Muscle of arm (tissue), 12 donors: ENCODE results near the gene NADK. TPM values are rescaled to one million over a fixed set of nuclear protein-coding genes. Genes with fewer than 3 reads are reported as not detected.
A peak's percentile ranks its signal among the peaks of the same experiment; 100 is the strongest.

Experiments used
- DNase-seq: peaks from one replicate; pipeline ENCODE4 v3.0.0-alpha.2; 2013
- polyA plus RNA-seq, 12 donors: library from polyadenylated mRNA; unstranded; fragments of 120-200 nt; gene quantifications; one replicate each; pipeline ENCODE4 v1.2.1, GENCODE V29; 2013; ENCODE audit not compliant: insufficient read length in 12 of 12

Gene NADK
- polyA plus RNA-seq, 12 donors, result 22.7 to 55.6 (median 30.3) TPM; not detected in 1

DNA sequence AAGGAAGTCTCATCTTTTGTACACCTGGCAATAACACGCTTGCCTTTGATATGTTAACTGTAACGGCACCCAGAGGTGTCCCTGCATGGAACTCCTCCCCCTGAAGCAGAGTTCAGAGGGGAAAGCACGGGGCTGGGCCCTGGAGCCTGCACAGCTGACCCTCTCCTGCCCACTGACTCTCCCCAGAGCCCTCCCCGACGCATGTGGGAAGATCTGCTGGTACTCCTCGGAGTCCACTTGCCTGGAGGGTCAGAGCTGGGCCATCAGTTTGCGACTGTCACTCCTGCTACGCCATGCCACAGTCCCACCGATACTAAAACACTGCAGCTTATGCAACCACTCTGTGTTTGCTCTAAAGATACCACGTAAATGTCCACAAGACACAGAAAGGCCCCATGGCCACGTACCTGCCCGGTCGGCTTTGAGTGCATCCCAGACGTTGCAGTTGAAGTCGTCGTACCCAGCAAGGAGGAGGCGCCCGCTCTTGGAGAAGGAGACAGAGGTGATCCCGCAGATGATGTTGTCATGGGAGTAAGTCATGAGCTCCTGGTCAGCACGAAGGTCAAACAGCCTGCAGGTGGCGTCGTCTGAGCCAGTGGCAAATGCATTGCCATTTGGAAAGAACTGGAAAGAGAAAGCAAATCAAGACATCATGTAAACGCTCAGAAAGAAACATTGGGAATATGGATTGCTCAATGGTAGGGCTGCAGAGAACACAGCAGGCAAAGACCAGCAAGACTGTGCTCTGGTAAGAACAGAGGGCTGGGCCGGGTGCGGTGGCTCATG lies 10.6 kb upstream of the NADK start:
- no peak for DNase-seq

DNA sequence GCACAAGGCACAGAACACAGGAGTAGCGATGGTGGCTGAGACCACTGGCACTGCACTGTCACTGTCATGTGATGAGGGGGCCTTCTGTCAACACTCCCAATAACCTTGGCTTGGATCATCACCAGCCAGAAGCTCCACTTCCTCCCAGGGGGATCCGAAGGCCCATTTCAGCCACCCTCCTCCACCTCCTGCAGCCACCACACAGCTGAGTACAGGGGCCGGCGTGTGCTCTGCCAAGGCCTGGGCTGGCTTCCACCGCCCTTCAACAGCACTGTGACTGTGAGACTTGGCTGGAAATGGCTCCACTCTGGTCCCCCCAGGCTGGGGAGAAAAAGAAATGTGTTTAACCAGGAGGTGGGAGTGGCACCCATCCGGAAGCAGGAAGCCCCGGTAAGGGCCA lies 9.9 kb upstream of the NADK start:
- DNase-seq, result no peak

DNA sequence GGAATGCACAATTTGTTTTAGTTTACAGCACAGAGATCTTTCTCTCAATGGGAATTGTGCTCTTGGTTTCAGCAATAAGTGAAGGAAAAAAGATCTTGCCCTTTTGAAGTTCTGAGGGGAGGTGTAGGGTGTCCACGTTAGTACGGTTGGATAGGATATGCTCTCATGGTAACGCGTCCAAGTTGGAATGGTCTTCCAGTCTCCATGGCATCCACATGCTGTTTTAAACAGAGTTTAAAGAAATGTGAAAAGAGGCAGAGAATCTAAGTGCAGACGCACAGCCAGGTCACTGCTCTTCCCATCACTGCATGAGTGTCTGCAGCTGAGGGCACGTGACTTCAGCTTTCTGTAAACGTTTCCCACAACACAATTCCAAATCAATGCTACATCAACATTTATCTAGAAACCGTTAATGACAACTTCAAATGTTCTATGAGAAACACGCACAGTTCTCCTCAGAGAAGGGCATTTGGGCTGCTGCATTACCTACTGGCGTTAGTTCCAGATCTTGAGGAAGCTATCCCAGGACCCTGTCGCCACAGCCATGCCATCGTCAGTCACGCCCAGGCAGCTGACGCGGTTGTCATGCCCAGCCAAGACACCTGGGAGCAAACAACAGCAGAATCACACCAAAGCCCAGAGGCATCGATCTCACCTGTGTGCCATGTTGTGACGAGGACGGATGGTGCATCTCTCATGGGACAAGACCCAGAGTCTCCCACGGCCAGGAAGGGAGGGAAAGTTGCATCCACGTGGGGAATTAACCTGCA lies 8.8 kb upstream of the NADK start:
- no peak for DNase-seq

DNA sequence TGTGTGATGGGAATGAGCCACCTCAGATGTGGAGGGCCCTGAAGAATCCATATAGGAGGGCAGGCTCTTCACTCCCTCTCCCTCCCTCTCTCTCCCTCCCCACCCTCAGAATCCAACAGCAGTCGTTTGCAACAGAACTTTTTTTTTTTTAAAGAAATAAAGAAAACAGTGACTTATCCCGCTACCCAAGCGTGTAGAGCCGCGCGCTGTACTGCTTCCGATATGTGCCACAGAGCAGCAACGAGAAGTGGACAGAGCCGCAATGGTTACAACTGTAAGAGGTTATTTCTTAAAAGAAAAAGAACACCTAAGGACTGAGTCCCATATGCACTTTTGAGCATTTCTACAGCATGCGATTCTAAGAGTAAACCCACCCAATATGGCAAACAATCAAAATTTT lies 7.4 kb upstream of the NADK start:
- no peak for DNase-seq

DNA sequence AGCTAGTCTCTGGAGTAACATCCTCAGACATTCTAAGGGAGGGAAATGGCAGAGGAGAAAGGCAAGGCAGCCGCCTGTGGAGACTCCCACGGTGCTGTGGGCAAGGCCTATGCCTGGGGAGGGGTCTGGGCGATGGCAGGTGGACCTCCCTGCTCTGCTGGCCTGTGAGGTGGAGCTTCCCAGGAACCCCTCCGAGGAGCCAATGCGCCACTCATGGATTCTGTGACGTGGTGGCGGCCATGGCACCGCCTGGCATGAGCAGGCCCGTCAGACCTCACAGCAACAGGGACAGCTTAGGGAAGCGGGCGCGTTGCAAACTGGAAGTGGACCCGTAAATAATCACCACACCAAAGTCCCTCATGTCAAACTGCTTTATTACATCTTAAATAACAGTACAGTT lies 6.7 kb upstream of the NADK start:
- no peak for DNase-seq

DNA sequence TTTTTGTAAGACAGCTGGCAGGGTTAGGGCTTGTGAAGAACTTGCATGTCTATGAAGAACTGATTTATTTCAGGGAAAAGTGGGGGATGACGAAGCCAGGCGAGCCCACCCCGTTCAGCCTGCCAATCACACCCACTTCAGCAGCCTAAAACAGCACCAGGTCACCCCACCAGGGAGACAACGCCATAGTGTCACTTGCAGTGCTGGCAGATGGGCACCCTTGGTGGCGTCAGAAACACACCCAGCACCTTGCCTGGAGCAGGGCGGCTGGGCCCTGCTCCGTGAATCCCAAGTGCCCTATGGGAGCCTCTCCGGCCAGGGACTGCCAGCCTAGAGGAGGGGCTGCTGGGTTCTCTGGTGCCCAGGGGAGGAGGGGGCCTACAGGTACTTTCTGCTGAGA lies 5.0 kb upstream of the NADK start:
- DNase-seq, result no peak

DNA sequence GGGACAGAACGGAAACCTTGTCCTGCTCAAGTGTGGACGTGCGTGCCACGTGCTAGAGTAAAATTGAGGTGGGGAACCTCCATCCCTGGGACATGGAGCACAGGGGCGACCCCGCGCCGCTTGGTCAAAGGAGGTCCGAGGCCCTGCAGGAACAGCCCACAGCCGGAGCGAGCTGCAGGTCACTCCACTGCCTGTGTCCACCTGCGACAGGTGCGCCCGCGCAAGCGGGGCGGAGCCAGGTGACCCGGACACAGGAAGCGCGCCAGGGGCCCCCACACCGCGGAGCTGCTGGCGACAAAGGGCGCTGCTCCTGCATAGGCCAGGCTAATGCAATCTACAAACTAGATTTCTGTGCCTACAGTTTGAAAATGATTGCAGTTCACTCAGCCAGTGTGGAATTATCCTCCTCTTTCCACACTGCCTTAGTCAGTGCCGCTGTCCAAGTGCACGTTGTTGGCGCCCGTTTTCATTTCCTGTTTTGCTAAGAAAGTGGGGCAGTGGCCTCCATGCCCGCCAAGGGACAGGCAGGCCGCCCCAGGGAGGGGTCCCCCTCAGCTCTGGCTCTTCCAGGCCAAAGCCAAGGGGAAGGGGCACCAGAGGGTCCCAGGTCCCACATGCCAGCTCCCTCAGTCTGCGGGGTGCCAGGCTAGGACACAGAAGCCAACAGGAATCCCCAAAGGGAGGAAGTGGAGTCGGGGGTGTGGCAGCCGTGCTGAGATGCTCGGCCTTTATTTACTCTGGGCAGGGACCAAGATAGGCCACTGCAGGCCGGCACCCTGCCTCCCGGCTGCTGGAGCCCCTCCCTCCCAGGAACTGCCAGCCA lies 4.3 kb upstream of the NADK start:
- DNase-seq, result peak; percentile 51

DNA sequence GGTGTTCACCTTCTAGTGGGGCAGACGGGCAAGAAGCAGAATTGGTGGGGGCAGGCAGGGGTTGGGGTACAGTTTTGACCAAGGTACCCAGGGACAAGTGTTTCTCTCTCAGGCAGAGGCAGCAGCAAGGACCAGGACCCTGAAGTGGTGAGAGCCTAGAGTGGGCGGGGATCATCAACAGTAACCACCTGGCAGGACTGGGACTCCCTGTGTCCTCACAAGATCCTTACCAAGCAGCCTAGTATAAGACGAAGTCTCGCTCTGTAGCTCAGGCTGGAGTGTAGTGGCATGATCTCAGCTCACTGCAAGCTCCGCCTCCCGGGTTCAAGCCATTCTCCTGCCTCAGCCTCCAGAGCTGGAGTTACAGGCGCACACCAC lies 3.2 kb upstream of the NADK start:
- DNase-seq, result no peak

DNA sequence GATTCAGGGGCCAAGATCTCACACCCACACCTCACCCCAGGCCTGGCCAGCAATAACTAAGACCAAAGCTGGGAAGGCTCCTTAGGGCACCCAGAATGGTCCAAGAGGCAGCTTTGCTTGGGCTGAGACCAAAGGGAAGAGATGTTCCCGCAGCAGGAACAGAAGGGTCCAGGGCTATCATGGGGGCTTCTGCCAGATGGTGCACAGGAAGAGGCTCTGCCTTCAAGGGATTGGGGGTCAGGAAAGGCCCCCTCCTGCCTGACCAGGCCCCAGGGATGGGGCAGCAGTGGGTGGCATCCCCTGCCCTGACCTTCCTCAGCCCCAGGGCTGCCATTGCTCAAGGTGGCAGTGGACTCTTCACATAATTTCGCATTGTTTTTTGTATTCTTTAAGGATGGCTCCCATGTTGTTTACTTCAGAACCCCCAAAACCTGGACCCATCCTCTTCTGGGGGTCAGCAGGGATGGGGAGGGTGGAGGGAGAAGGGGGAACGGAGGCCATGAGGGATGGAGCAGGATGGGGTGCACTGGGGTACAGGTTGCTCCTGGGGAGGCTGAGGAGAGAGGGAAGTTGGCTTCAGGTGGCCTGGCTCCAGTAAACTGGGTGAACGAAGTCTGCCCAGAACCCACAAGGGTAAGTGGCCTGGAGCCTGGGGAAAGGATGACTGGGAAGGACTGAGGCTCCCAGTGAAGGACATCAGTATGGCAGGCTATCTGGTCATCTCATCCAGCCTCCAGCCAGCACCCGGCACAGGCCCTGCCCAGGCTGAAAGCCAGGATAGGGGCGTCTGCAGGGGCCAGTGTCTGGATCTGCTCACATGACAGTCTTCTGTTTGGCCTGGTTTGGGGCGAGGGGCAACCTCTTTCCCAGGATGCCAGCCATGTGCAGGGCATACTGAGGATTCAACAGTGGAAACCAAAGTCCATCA lies 2.6 kb upstream of the NADK start:
- no peak for DNase-seq

DNA sequence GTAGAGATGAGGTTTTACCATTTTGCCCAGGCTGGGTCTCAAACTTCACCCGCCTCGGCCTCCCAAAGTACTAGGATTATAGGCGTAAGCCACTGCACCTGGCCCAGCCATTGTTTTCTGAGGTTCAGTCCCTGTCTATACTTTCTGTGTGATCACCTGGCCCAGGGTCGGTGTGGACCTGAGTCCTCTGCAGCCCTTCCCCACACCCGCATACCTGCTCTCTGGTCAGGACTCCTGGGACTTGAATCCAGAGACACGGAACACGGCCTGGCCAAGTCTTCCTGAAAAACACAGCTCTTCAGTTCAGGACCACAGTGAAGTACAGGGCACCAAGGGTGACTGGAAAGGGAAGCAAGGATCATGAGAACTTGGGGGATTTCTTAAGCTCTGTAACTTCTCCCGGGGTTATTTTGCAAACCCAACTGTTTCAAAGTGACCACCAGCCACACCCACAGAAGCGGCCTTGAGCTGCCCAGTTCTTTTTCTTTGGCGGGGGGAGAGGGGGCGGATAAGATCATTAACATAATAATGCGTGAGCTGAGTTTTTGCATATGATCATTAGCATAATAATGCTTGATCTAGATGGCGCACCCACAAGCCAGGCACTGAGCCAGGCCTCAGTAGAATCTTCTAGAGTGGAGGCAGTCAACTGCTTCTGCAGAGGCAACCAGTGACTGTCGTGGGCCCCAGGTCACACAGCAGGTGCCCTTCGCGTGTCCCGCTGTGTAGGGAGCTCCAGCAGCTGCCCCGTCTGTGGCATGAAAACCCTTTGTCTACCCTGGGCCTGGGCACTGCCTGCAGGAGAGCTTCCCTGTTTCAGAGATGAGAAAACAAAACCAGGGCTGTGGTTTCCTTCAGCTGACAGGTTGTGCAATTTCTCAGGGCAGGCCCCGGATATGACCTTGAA lies 1.7 kb upstream of the NADK start:
- no peak for DNase-seq

DNA sequence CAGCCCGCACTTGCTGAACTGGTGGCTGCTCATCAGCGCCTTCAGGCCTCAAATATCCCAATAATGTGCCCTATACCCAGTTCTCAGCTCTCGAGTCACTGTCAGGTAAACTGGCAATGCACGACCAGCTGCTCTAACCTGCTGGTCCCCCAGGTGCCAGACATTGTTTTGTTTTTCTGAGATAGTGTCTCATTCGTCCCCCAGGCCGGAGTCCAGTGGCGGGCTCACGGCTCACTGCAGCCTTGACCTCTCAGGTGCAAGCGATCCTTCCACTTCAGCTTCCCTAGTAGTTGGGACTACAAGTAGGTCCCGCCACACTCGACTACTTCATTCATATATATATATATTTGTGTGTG lies 1.0 kb upstream of the NADK start:
- DNase-seq, result no peak

DNA sequence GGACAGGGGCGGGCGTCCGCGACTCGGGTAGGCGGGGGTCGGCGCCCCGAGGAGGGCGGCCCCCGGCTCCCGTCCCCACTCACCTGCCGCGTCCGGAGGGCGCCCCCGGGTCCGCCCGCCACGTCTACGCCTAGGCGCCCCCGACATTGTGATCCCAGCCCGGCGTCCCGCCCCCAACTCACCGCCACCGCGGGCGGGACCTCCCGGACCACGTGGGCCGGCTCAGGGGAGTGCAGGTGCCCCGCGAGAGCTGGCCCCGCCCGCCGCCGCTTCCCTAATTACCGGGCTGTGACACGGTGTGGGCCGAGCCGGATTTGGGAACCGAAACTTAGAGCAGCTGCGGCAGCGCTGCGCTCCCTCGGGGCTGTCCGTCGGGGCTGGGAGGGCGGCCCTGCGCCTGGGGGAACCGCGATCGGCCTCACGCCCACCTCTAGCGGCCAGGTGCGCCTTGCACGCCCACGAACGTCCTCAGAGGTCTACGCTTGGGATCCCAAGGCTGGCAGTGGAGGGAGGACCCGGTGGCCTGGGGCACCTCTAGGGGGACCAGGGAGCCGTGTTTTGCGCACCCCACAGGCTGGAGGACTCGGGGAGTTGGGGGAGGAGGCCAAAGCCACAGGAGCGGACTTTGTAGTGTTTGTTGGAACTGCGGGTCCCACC lies 521 bp upstream of the NADK start:
- DNase-seq, result no peak

DNA sequence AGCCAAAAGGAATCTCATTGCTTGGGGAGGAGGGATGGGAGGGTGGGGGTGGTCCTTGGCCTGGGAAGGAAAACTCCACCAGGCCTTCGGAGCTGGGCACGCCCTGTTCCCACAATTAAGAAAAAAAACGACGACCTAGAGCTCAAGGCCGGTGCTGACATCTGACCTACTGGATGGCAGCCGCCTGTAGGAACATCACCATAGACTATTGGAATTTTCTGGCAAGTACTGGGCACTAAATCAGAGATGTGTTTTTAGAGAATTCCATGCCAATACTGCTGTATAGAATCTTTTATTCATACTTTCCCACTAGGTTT lies 729 bp downstream of the NADK start:
- peak; percentile 73 for DNase-seq

DNA sequence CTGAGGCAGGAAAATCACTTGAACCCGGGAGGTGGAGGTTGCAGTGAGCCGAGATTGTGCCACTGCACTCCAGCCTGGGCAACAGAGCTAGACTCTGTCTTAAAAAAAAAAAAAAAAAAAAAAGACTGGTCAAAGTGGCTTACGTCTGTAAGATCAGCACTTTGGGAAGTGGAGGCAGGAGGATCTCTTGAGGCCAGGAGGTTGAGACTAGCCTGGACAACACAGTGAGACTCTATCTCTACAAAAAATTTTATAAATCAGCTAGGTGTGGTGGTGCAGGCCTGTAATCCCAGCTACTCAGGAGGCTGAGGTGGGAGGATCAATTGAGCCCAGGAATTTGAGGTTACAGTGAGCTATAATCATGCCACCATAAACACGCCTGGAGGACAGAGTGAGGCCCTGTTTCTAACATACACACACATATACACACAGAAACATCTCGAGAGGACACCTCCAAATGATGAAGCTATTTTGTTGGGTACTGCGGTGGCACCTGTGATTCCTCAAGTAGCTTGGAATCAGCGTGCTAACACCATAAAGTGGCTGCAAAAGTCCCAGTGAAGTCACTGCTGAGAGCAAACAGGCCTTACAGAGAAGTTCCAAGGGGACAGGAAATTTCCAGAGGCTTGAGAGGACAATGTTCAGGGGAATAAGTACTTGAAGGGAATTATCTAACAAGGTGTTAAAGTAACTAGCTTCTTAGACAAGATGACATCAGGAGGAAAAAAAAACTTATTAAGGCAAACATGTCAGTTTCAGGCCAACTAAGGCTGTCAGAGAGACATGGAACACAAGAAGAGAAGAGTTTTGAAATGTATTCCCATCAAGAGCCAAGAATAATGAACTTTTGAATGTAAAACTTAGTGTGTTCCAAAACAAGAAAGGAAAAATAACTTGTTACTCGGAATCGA lies 1.3 kb downstream of the NADK start:
- DNase-seq, result no peak

DNA sequence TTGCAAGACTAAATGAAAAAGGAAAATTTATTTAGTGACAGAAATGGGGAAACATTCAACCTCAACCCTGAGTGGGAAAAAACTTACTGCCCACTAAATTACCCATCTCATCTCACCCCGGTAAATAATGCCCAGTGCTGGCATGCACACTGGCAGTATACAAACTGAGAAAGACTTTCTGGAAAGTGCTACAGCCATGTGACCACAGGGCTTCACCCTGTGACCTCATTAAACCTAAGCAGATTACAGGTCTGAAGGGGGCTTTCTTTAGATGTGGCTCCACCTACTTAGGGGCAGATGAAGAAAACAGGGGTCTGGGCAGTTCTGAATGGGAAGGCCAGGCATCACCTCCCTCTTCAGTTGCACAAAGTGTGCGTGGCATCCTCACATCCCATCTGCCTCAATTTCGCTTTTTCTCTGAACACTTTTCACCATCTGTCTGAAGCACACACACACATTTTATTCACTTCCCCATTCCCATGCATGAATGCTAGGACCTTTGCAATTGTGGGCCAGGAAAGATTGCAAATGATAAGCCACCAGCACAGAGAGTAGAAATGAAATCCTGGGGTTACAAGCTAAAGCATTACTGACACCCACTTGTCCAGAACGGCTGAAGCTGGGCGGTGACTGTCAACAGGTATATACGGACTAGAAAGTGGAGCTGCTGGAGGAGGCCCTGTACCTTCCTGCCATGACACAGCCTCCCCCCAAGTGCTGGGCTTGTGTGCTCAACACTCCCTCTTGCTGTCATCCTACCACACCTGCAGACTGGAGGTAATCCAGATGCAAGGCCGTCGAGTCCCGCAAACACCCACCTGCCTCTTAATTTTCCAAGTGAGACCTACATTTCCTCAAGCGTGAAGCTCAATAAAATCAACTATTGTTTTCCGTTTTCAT lies 2.7 kb downstream of the NADK start:
- DNase-seq, result no peak

DNA sequence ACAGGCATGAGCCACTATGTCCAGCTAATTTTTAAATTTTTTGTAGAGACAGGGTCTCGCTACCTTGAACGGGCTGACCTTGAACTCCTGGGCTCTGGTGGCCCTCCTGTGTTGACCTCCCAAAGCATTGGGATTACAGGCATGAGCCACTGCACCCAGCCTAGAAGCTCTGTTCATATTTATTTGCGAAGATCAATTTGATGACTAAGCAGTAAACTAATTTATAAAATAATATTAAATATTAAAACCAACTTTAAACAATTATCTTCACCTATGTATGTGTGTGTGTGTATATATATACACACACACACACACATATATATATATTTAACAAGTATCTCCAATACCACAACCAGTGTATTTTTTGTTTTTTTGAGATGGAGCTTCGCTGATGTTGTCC lies 4.4 kb downstream of the NADK start:
- no peak for DNase-seq

DNA sequence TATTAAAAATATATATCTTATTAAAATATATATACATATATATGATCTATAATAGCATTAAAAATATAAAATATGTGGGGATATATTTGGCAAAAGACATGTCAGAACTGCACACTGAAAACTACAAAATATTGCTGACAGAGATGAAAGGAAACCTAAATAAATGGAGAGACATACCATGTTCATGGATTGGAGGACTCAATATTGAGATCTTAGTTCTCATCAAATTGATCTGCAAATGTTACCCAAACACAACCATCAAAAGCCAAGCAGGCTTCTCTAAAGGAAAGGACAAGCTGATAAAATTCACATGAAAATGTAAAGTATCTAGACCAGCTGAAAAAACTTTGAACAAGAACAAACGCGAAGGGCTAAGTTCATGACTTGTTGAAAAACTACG lies 7.2 kb downstream of the NADK start:
- DNase-seq, result no peak

DNA sequence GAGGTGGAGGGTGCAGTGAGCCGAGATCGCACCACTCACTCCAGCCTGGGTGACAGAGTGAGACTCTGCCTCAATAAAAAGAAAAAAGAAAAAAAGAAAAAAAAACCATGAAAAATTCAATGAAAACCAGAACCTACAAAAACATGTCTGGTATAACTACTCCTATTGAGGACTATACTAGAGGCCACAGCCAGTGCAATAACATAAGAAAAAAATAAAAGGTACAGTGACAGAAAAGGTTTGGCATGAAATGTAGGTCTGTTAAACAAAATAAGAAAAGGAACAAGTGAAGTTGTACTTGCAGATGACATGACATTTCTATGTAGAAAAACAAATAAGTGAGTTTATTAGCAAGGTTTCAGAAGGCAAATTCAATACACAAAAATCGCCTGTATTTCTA lies 8.2 kb downstream of the NADK start:
- no peak for DNase-seq
